Activated T-cell treated with anti-CD3 and anti-CD28 coated beads for 4 hours (primary cell): Measurements from ENCODE around the gene ATP9A.
"Not testable (repeated sequence)": the region's sequence is repeated elsewhere in the genome, so short reads cannot be mapped to it uniquely, and the experiment has no call there.

Source experiments
- DNase-seq: peaks from one replicate; pipeline ENCODE4 v3.0.0-alpha.2; 2020

ATP9A gene

GRCh38 chr20:51752343-51752951, 15.7 kb downstream of the ATP9A start:
- DNase-seq, result no peak

GRCh38 chr20:51750770-51751388, 17.3 kb downstream of the ATP9A start:
- DNase-seq, result no peak

GRCh38 chr20:51750037-51750769, 18.0 kb downstream of the ATP9A start:
- peak; percentile 14 for DNase-seq

GRCh38 chr20:51749674-51750036, 18.5 kb downstream of the ATP9A start:
- DNase-seq, result no peak

- DNase-seq, result no peak
Measured at GRCh38 chr20:51747182-51747911, 20.8 kb downstream of the ATP9A start.

GRCh38 chr20:51745804-51746203, 22.4 kb downstream of the ATP9A start:
- DNase-seq, result no peak

GRCh38 chr20:51740838-51741237, 27.4 kb downstream of the ATP9A start:
- DNase-seq, result no peak

- DNase-seq, result not testable (repeated sequence)
Measured at GRCh38 chr20:51740308-51740707, 27.9 kb downstream of the ATP9A start.

- DNase-seq, result no peak
Measured at GRCh38 chr20:51739722-51740249, 28.4 kb downstream of the ATP9A start.

- DNase-seq, result no peak
Measured at GRCh38 chr20:51738877-51739447, 29.2 kb downstream of the ATP9A start.

GRCh38 chr20:51738261-51738660, 29.9 kb downstream of the ATP9A start:
- DNase-seq, result not testable (repeated sequence)

- DNase-seq, result no peak
Measured at GRCh38 chr20:51736947-51737346, 31.2 kb downstream of the ATP9A start.

GRCh38 chr20:51735728-51736600, 32.2 kb downstream of the ATP9A start:
- DNase-seq, result no peak

- DNase-seq, result no peak
Measured at GRCh38 chr20:51734876-51735720, 33.1 kb downstream of the ATP9A start.

- no peak for DNase-seq
Measured at GRCh38 chr20:51733070-51733469, 35.1 kb downstream of the ATP9A start.

- no peak for DNase-seq
Measured at GRCh38 chr20:51732096-51732791, 35.9 kb downstream of the ATP9A start.

- DNase-seq, result no peak
Measured at GRCh38 chr20:51731731-51732095, 36.5 kb downstream of the ATP9A start.

GRCh38 chr20:51729771-51730170, 38.4 kb downstream of the ATP9A start:
- no peak for DNase-seq

GRCh38 chr20:51728737-51729136, 39.5 kb downstream of the ATP9A start:
- DNase-seq, result no peak

- no peak for DNase-seq
Measured at GRCh38 chr20:51727872-51728271, 40.3 kb downstream of the ATP9A start.
